GM23338 (cell line): ENCODE measurements around the gene AMPD3.

Source experiments
- EZH2 ChIP-seq: fragments of 200-600 bp; sonication (generic); IDR thresholded peaks from one replicate; pipeline ENCODE4 v1.8.0; 2017; ENCODE audit warnings: antibody characterized with exemption, mild to moderate bottlenecking, low read depth; ENCODE audit not compliant: unreplicated experiment
- EZH2phosphoT487 ChIP-seq: fragments of 200-600 bp; sonication (generic); IDR thresholded peaks from one replicate; pipeline ENCODE4 v1.8.1; 2018; ENCODE audit warnings: antibody characterized with exemption; ENCODE audit not compliant: unreplicated experiment
- NANOG ChIP-seq: IDR thresholded peaks from 2 replicates; pipeline ENCODE4 v1.6.1; 2016; ENCODE audit warnings: antibody characterized with exemption, borderline replicate concordance
- POLR2AphosphoS5 ChIP-seq: IDR thresholded peaks from 2 replicates; pipeline ENCODE4 v1.6.1; 2016; ENCODE audit warnings: antibody characterized with exemption, low read depth
- TF ChIP-seq, protein P1 (sequence below), 2 experiments: fragments of 200-600 bp in 1 of 2; sonication (generic) in 1 of 2; conservative IDR thresholded peaks; 2 replicates each; pipeline versions ENCODE4 v1.5.1 to v1.6.1; 2016 to 2017; ENCODE audit warnings: antibody characterized with exemption in 2 of 2, low read depth in 2 of 2, mild to moderate bottlenecking in 2 of 2, moderate library complexity in 1 of 2

DNA sequence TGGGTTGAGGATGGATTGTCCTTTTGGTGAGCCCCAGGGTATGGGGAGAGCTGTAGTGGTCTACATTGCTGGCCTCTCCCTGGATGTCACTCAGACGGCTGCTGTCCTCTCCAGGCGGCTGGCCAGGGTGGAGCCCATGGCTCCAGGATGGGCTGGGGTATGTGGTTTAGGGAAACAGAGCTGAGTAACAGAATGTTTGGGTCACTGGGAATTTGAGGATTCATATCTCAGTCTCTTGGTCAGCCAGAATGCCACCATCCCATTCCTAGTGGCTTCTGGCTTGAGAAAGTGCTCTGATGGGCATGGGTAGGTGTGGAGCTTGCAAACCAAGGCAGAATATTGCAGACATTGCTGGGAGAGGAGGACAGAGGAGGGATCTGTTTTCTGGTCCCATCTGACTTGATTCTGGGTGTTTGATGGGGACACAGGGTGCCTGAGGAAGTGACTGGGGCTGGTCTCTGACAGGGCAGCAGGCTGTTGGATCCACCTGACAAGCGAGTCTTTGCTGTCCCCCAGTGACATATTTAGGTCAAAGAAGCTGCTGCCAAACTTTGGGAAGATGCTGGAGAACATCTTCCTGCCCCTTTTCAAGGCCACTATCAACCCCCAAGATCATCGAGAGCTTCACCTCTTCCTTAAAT is 41.4 kb downstream of the AMPD3 start:
- no peak for TF ChIP-seq EZH2
- TF ChIP-seq, protein P1, sequence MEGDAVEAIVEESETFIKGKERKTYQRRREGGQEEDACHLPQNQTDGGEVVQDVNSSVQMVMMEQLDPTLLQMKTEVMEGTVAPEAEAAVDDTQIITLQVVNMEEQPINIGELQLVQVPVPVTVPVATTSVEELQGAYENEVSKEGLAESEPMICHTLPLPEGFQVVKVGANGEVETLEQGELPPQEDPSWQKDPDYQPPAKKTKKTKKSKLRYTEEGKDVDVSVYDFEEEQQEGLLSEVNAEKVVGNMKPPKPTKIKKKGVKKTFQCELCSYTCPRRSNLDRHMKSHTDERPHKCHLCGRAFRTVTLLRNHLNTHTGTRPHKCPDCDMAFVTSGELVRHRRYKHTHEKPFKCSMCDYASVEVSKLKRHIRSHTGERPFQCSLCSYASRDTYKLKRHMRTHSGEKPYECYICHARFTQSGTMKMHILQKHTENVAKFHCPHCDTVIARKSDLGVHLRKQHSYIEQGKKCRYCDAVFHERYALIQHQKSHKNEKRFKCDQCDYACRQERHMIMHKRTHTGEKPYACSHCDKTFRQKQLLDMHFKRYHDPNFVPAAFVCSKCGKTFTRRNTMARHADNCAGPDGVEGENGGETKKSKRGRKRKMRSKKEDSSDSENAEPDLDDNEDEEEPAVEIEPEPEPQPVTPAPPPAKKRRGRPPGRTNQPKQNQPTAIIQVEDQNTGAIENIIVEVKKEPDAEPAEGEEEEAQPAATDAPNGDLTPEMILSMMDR (conservative IDR thresholded peaks at IDR 0.05; ENCODE audit: low read depth in 2 of 2), result no peak
- TF ChIP-seq EZH2phosphoT487, result no peak
- TF ChIP-seq POLR2AphosphoS5, result no peak
- TF ChIP-seq NANOG, result no peak
